GM19372 (cell line): ENCODE data around the gene ATG5.
"Not testable (repeated sequence)": the region's sequence is repeated elsewhere in the genome, so short reads cannot be mapped to it uniquely, and the experiment has no call there.

Experiments
- ATAC-seq: cut with Tn5 transposase; IDR thresholded peaks from one replicate; pipeline ENCODE4 v1.9.1; 2021; ENCODE audit warnings: mild to moderate bottlenecking, low read depth, moderate library complexity; ENCODE audit not compliant: unreplicated experiment

Gene ATG5

GRCh38 chr6:106315765-106316374 is 9.7 kb downstream of the ATG5 start:
- no peak for ATAC-seq

GRCh38 chr6:106309766-106310373 is 15.7 kb downstream of the ATG5 start:
- ATAC-seq, result no peak

GRCh38 chr6:106308985-106309384 is 16.6 kb downstream of the ATG5 start:
- no peak for ATAC-seq

GRCh38 chr6:106305740-106306139 is 19.8 kb downstream of the ATG5 start:
- no peak for ATAC-seq

- no peak for ATAC-seq
Observed at GRCh38 chr6:106300944-106301343, 24.6 kb downstream of the ATG5 start.

GRCh38 chr6:106300020-106300780 is 25.4 kb downstream of the ATG5 start:
- ATAC-seq, result no peak

GRCh38 chr6:106293116-106293515 is 32.4 kb downstream of the ATG5 start:
- no peak for ATAC-seq

GRCh38 chr6:106290954-106291353 is 34.6 kb downstream of the ATG5 start:
- ATAC-seq, result no peak

GRCh38 chr6:106290032-106290431 is 35.5 kb downstream of the ATG5 start:
- no peak for ATAC-seq

GRCh38 chr6:106287215-106287614 is 38.3 kb downstream of the ATG5 start:
- no peak for ATAC-seq

- no peak for ATAC-seq
Observed at GRCh38 chr6:106286746-106287145, 38.8 kb downstream of the ATG5 start.

- ATAC-seq, result no peak
Observed at GRCh38 chr6:106283481-106283880, 42.1 kb downstream of the ATG5 start.

GRCh38 chr6:106281661-106282060 is 43.9 kb downstream of the ATG5 start:
- ATAC-seq, result no peak

GRCh38 chr6:106281088-106281487 is 44.5 kb downstream of the ATG5 start:
- ATAC-seq, result no peak

- no peak for ATAC-seq
Observed at GRCh38 chr6:106279179-106279578, 46.4 kb downstream of the ATG5 start.

GRCh38 chr6:106275692-106276091 is 49.9 kb downstream of the ATG5 start:
- ATAC-seq, result no peak

GRCh38 chr6:106273087-106273486 is 52.5 kb downstream of the ATG5 start:
- no peak for ATAC-seq

- ATAC-seq, result no peak
Observed at GRCh38 chr6:106272287-106272686, 53.3 kb downstream of the ATG5 start.

- ATAC-seq, result no peak
Observed at GRCh38 chr6:106270414-106270813, 55.1 kb downstream of the ATG5 start.

GRCh38 chr6:106269268-106269919 is 56.2 kb downstream of the ATG5 start:
- not testable (repeated sequence) for ATAC-seq

- not testable (repeated sequence) for ATAC-seq
Observed at GRCh38 chr6:106268500-106268899, 57.1 kb downstream of the ATG5 start.
